Skeletal muscle tissue (tissue), 4 donors: ENCODE measurements around the gene THAP7. TPM values are rescaled to one million over a fixed set of nuclear protein-coding genes. Genes with fewer than 3 reads are reported as not detected.
A peak's percentile ranks its signal among the peaks of the same experiment; 100 is the strongest.
"Not testable (repeated sequence)": the region's sequence is repeated elsewhere in the genome, so short reads cannot be mapped to it uniquely, and the experiment has no call there.

Experiments
- H3K27ac ChIP-seq: one replicate; pipeline ENCODE4 v1.7.0; 2013; ENCODE audit warnings: mild to moderate bottlenecking, low read depth, low read length, inconsistent platforms
- H3K27me3 ChIP-seq, 3 donors: one replicate each; pipeline ENCODE4 v1.7.0; 2013; ENCODE audit warnings: low read length in 3 of 3; ENCODE audit not compliant: control insufficient read depth in 3 of 3, insufficient read depth in 3 of 3
- H3K36me3 ChIP-seq, 3 donors: one replicate each; pipeline ENCODE4 v1.7.0; 2013; ENCODE audit warnings: low read length in 3 of 3; ENCODE audit not compliant: control insufficient read depth in 3 of 3, insufficient read depth in 3 of 3
- H3K4me1 ChIP-seq, 3 donors: one replicate each; pipeline ENCODE4 v1.7.0; 2013; ENCODE audit warnings: low read length in 3 of 3, mild to moderate bottlenecking in 3 of 3; ENCODE audit not compliant: control insufficient read depth in 3 of 3, insufficient read depth in 3 of 3
- H3K4me3 ChIP-seq, 3 donors: one replicate each; pipeline ENCODE4 v1.7.0; 2013; ENCODE audit warnings: low read length in 3 of 3
- H3K9ac ChIP-seq, 3 donors: one replicate each; pipeline ENCODE4 v1.7.0; 2013; ENCODE audit warnings: low read length in 3 of 3, mild to moderate bottlenecking in 3 of 3, moderate library complexity in 2 of 3, low read depth in 1 of 3
- H3K9me3 ChIP-seq, 3 donors: one replicate each; pipeline ENCODE4 v1.7.0; 2013; ENCODE audit warnings: low read length in 3 of 3; ENCODE audit not compliant: control insufficient read depth in 3 of 3
- total RNA-seq: library from RNA; depleted of rRNA; stranded (reverse); fragments of >200 nt; gene quantifications from one replicate; pipeline ENCODE4 v1.2.3, GENCODE V29; 2014
- donor health status: Osteomylitis.

The THAP7 gene
- total RNA-seq, 1 donor from 2014 or later, result 15.7 TPM

- H3K27ac ChIP-seq, result peak overlapping the region; percentile 87
- peak overlapping the region; percentile 75 to 87 (median 85) for H3K4me3 ChIP-seq
- peaks cover 3 to 17% (median 7%) of the 10 kb centered on the region in 3 donors for H3K36me3 ChIP-seq
- no peaks in the 10 kb centered on the region for H3K27me3 ChIP-seq
- no peaks in the 10 kb centered on the region for H3K9me3 ChIP-seq
- H3K4me1 ChIP-seq, result peaks cover 7 to 34% (median 29%) of the 10 kb centered on the region in 3 donors
- H3K9ac ChIP-seq, result peak overlapping the region in 2 of 3 donors; percentile 71 to 85
Observed at GRCh38 chr22:21013657-21014201, 11.8 kb upstream of the THAP7 start.

GRCh38 chr22:21012446-21013407 is 10.8 kb upstream of the THAP7 start:
- Histone ChIP-seq H3K4me3 (no peak overlapping the region), H3K27ac (no peak overlapping the region), H3K9me3 (no peaks in the 10 kb centered on the region), H3K27me3 (no peaks in the 10 kb centered on the region), H3K9ac (no peak overlapping the region), H3K4me1 (peaks cover 7 to 34% (median 29%) of the 10 kb centered on the region in 3 donors), H3K36me3 (peaks cover 3 to 10% (median 4%) of the 10 kb centered on the region in 3 donors)

GRCh38 chr22:21010426-21011113 is 8.7 kb upstream of the THAP7 start:
- Histone ChIP-seq H3K9me3 (no peaks in the 10 kb centered on the region), H3K9ac (no peak overlapping the region), H3K36me3 (no peaks in the 10 kb centered on the region), H3K27me3 (no peaks in the 10 kb centered on the region), H3K4me3 (no peak overlapping the region), H3K4me1 (peaks cover 7 to 17% (median 16%) of the 10 kb centered on the region in 3 donors), H3K27ac (no peak overlapping the region)

GRCh38 chr22:21009638-21010425 is 7.9 kb upstream of the THAP7 start:
- H3K4me3 ChIP-seq, result no peak overlapping the region
- H3K9ac ChIP-seq, result no peak overlapping the region
- no peaks in the 10 kb centered on the region for H3K36me3 ChIP-seq
- H3K27me3 ChIP-seq, result no peaks in the 10 kb centered on the region
- no peak overlapping the region for H3K27ac ChIP-seq
- H3K9me3 ChIP-seq, result no peaks in the 10 kb centered on the region
- H3K4me1 ChIP-seq, result peaks cover 6 to 12% (median 11%) of the 10 kb centered on the region in 3 donors

- H3K9ac ChIP-seq, H3K4me3 ChIP-seq, H3K4me1 ChIP-seq, H3K27me3 ChIP-seq, H3K9me3 ChIP-seq, H3K36me3 ChIP-seq, H3K27ac ChIP-seq: not testable (repeated sequence)
Observed at GRCh38 chr22:21009208-21009607, 7.3 kb upstream of the THAP7 start.

GRCh38 chr22:21003782-21004181 is 1.9 kb upstream of the THAP7 start:
- H3K4me3 ChIP-seq, result peak overlapping the region in 2 of 3 donors; percentile 58 to 97
- H3K27me3 ChIP-seq, result no peaks in the 10 kb centered on the region
- H3K4me1 ChIP-seq, result peaks cover 30 to 46% (median 35%) of the 10 kb centered on the region in 3 donors
- H3K9me3 ChIP-seq, result no peaks in the 10 kb centered on the region
- peaks cover 13 to 18% (median 18%) of the 10 kb centered on the region in 3 donors for H3K36me3 ChIP-seq
- peak overlapping the region in 1 of 3 donors; percentile 43 for H3K9ac ChIP-seq
- H3K27ac ChIP-seq, result no peak overlapping the region

- Histone ChIP-seq H3K9ac (peak overlapping the region; percentile 95 to 96 (median 95)), H3K27ac (peak overlapping the region; percentile 98)
Observed at GRCh38 chr22:21000987-21001600, 824 bp downstream of the THAP7 start.

GRCh38 chr22:21000207-21000986 is 1.5 kb downstream of the THAP7 start:
- peaks cover 30 to 46% (median 37%) of the 10 kb centered on the region in 3 donors for H3K4me1 ChIP-seq
- H3K36me3 ChIP-seq, result peaks cover 38 to 41% (median 39%) of the 10 kb centered on the region in 3 donors
- no peaks in the 10 kb centered on the region for H3K9me3 ChIP-seq
- peak overlapping the region; percentile 87 to 97 (median 94) for H3K4me3 ChIP-seq
- peak overlapping the region; percentile 95 to 96 (median 95) for H3K9ac ChIP-seq
- H3K27ac ChIP-seq, result peak overlapping the region; percentile 98
- H3K27me3 ChIP-seq, result no peaks in the 10 kb centered on the region

More at GRCh38 chr22:21000987-21001600, 824 bp downstream of the THAP7 start:
- Histone ChIP-seq H3K4me3 (peak overlapping the region; percentile 87 to 97 (median 94)), H3K9me3 (no peaks in the 10 kb centered on the region), H3K27me3 (no peaks in the 10 kb centered on the region), H3K4me1 (peaks cover 30 to 46% (median 37%) of the 10 kb centered on the region in 3 donors), H3K36me3 (peaks cover 35 to 36% (median 35%) of the 10 kb centered on the region in 3 donors)
